Fibroblast of skin of scalp (primary cell): ENCODE measurements around the gene PIN1.
"Not testable (repeated sequence)": the region's sequence is repeated elsewhere in the genome, so short reads cannot be mapped to it uniquely, and the experiment has no call there.

Source experiments
- DNase-seq: peaks from one replicate; pipeline ENCODE4 v3.0.0-alpha.2; 2013

Gene PIN1

DNA sequence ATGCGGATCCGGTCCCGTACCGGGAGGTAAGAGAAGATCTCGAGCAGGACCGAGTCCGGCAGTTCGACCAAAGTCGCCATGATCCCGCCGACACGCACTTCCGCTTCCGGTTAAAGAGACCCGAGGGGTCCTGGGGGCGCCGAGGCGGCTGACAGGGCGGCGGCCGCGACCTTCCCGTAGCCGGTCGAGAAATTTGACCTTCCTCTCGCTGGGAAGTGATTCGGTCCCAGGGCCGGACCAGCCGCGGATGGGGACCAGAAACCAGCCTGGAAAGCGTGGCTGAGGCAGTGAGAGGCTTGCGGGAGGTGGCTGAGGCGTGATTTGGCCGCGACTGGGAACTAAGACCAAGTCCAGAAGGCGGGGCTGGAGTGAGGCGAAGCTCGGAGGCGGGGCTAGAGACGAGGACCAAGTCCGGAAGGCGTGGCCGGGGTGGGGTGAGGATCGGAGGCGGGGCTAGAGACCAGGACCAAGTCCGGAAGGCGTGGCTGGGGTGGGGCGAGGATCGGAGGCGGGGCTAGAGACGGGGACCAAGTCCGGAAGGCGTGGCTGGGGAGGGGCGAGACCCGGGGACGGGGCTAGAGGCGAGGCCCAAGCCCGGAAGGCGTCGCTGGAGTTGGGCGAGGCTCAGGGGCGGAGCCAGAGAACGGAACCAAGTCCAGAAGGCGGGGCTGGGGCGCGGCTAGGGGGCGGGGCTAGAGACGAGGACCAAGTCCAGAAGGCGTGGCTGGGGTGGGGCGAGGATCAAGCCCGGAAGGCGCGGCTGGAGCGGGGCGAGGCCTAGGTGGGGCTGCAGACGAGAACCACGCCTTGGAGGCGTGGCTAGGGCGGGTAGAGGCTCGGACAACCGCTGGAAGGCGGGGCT is 16.2 kb upstream of the PIN1 start, which contains the start of gene FBXL12:
Gene FBXL12, minus strand, starts transcription at position 346 of the 862 bp plus-strand sequence. Its CDS starts 266 bp downstream, at position 80.
- DNase-seq = peak; percentile 100

DNA sequence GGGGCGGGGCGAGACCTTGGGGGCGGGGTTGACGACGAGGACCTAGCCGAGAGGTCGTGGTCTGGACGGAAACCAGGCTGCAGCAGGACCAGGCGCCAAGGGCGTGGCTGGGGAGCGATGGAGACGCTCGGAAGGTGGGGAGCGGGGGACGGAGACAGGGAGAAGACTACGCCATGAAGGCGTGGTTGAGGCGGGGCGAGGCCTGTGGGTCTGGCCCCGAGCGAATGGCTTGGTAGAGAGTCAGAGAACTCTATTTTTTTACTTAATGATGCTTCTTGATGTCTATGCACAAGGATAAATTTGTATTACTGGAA is 15.6 kb upstream of the PIN1 start:
- no peak for DNase-seq

DNA sequence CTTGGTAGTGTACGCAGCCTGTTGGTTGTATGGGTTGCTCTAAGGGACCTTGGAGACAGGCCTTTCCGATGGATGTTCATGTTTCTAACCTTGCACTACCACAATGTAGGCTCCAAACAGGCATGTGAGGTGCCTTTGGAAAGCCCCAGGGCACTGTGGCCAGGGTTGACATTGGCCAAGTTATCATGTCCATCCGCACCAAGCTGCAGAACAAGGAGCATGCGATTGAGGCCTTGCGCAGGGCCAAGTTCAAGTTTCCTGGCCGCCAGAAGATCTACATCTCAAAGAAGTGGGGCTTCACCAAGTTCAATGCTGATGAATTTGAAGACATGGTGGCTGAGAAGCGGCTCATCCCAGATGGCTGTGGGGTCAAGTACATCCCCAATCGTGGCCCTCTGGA is 15.1 kb upstream of the PIN1 start:
- DNase-seq = not testable (repeated sequence)

DNA sequence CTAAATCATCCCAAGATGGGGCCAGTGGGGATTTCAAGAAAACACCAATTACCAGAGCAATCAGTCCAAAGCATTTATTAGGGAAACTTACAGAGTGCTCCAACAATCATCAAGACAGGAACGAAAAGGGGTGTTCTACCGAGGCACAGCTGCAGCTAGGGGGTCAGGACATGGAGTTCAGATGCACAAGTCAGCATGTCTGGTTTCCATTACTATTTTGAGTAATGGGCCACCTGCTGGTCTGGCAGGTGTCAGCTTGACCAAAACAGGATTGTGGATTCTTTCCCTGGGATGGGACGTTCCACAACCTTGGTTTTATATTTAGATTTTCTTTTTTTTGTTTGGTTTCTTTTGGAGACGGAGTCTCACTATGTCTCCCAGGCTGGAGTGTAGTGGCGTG is 11.3 kb upstream of the PIN1 start:
- no peak for DNase-seq

DNA sequence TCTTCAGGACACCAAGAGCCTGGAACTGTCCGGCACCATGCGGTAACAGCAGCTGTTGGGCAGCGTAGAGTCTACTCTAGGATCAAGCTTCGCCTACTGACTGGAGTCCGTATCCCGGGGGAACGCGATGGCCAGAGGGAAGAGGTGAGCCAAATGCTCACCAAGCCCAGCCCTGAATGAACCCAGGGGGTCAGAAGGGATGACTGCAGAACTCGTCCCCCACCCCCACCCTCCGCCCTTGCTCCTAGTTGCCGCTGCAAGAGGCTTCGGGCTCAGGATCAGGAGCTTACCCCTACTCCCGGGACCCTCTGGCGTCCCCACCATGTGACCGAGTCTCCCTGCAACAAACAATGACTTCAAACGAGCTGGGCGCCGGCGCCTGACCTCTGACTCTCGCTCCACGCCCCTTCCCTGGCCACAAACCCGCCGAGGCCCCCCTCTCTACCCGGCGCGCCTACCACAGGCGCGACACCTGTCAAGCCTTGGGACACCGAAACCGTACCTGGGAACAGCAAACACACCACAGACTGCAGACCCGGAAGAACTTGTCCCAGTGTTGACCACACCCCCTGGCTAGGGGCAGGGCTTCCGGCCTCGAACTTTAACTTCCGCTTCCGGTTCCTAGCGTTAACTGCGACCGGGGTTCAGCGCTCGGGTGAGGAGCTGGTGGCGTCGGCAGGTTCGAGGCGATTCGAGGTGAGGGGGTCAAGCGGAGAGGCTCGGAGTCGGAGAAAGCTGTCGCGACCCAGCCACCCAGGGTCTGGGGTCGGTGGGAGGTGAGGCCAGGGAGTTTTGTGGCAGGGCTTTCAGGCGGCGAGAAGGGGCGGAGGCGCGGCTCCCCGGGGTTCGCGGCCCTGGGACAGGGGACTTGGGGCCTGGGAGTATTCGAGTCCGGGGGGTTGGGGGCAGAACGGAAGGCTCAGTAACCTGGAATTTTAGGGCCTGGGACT is 7.6 kb upstream of the PIN1 start, which contains the start of gene UBL5:
Gene UBL5, plus strand, starts transcription at position 630 of the 950 bp plus-strand sequence. CDS start 420 bp downstream, outside the sequence.
- peak; percentile 82 for DNase-seq

DNA sequence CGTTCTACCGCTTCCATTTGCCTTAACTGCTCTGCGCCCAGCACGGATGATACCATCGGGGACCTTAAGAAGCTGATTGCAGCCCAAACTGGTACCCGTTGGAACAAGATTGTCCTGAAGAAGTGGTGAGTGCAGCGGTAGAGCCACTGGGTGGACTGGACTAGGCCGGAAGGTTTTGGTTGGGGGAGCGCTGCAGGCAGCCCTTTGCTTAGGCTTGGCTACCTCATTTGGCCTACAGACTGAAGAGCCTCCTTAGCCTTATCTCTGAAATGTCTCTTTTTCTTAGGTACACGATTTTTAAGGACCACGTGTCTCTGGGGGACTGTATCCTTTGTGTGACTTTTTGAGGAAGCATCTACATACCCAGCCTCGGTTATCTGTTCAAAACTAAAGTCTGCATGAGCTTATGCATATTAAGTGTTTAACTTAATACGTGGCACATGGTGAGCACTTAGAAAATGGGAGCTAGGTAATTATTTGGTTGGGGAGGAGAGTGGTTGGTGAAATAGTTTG is 6.5 kb upstream of the PIN1 start:
- no peak for DNase-seq

DNA sequence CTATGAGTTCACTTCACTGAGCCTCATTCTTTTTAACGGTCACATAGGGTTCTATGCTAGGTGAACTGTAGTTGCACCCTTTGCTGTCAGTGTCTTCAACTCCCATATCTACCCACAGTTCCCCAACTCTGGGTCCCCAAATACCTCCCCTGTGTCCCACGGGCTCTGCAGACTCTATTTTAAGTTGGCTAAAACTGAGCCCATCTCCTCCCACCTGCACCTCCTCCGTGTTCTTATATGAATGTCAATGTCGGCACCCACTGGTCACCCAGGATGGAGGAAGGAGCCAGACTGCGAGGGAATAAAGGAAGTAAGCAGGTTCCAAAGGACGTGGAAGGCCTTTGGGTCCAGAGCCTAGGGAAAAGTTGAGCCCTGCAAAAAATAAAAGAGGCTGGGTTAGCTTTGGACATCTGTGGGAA is 802 bp upstream of the PIN1 start:
- no peak for DNase-seq

DNA sequence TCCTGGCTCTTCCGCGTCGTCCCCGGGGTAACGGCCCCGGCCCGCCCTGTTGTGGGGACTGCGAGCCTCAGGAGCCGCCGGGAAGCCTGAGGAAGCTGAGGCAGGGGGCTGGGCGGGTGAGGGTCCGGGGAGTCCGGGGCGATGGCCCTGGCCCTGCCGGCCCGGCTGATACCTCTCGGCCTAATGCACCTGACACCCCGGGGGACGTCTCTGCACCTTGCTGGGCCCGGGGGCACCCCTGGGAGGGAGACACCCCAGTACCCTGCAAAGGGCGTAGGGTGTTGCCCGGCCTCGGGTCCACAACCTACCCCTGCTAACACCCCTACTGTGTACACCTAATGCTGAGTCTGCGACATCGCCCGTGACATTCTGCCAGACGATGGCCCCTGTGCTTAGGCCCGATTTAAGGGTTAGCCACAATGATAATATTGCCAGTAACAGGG is 410 bp downstream of the PIN1 start:
- no peak for DNase-seq

DNA sequence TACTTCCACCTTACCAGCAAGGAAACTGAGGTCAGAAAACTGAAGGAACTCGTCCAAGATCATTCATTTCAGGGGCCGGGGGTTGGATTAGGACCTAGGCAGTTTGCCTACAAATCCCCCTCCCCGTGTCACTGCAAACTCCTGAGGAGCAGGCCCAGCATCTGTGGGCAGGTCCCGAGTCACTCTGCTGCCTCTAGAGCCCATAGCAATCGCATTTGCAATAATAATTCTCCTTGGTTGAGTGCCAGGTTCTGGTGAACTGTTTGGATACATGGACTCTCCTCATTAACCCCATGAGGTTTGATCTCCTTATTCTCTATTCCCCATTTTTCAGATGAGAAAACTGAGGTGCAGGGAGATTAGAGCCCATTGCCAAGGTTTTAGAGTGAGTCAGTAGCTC is 903 bp downstream of the PIN1 start:
- DNase-seq = peak; percentile 61

DNA sequence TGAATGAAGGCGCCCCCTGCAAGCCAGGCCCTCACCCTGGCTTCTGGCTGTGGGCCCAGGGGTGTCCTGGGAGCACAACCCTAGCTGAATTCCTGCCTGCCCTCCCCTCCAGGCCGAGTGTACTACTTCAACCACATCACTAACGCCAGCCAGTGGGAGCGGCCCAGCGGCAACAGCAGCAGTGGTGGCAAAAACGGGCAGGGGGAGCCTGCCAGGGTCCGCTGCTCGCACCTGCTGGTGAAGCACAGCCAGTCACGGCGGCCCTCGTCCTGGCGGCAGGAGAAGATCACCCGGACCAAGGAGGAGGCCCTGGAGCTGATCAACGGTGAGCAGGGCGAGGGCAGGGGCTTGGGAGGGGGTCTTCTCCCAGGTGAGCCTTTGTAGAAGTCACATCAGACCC is 3.2 kb downstream of the PIN1 start:
- DNase-seq = no peak

DNA sequence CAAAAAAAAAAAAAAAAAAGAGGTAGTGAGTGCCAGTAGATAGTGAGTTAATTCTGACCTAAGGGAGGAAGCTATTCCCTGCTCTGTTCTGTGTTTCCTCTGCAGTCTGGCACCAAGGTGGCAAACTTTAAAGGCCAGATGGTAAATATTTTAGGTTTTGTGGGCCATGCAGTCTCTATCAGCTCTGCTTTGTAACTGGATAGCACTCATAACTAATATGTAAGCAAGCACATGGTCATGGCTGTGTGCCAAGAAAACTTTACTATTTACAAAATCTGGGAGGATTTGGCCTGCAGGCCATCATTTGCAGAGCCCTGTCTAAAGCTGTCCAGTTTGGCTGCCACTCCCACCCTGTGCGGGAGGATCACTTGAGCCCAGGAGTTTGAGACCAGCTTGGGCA is 4.3 kb downstream of the PIN1 start:
- no peak for DNase-seq

DNA sequence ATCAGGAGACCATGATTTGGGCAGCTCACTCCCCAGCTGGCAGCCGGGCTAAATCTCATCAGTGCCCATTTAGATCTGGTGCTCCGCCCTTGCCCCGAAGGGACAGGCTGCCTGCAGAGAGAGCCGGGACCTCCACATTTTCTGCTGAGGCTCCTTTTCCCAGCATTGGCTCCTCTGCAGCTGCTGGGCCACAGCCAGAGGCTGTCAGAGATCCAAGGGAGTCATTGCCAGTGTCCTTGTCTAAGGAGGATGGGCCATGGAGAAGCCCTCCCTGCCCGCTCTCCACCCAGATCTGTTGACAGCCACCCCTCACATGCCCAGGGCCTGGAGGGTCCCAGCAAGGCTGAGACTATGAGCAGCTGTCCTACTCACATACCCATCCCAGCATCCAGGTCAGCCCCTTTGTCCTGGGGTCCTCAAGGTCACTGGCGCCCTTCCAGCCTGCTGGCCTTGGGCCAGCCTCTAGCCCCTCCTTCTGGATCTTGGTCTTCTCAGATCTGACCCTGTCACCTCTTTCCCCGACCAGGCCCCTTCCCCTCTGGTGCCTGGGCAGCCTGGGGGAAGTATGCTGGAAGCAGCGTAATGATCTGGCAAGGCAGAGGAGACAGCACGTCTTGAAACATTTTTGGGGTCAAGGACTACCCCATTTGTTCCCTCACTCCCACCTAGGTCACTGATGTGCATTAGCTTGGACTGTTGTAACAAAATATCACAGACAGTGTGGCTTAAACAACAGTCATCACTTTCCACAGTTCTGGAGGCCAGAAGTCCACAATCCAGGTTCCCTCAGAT is 7.9 kb downstream of the PIN1 start:
- DNase-seq = no peak

DNA sequence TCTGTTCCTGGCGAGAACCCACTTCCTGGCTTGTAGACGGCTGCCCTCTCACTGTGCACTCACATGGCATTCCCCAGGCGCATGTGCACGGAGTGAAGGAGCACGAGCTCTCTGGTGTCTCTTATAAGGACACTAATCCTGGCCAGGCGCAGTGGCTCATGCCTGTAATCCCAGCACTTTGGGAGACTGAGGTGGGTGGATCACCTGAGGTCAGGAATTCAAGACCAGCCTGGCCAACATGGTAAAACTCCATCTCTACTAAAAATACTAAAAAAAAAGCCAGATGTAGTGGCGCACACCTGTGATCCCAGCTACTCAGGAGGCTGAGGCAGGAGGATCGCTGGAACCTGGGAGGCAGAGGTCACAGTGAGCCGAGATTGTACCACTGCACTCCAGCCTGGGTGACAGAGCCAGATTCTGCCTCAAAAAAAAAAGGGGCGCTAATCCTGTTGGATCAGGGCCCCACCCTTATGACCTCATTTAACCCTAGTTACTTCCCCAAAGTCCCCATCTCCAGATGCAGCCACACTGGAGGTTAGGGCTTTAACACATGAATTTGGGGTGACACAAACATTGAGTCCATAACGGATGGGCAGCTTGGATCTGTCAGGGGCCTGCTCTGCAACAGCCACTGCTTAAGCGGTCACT is 8.6 kb downstream of the PIN1 start:
- not testable (repeated sequence) for DNase-seq

DNA sequence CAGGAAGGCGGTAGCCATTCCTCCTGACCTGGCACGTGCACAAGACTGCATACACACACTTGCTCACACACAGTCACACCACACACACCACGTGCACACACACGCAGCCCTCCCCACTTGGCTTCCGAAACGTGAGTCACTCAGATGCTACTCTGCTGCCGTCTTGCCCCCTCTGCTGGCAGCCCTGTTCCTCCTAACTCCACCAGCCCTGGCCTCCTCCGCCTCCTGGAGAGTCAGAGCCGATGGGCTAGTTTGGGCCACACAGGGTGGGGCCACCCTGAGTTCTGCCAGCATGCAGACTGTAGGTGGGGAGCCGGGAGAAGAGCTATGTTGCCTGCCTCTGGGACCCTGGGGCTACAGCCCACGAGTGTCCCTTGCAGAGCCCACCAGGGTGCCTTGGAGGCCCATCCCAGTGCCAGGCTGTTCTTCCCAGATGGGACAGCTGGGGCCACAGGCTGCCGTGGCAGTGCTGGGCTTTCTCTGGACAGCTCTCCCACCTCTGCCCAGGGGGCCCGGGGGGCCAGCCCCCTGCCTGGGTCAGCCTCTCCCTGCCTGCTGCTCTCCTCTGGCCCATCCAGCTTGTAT is 12.1 kb downstream of the PIN1 start:
- peak; percentile 94 for DNase-seq

DNA sequence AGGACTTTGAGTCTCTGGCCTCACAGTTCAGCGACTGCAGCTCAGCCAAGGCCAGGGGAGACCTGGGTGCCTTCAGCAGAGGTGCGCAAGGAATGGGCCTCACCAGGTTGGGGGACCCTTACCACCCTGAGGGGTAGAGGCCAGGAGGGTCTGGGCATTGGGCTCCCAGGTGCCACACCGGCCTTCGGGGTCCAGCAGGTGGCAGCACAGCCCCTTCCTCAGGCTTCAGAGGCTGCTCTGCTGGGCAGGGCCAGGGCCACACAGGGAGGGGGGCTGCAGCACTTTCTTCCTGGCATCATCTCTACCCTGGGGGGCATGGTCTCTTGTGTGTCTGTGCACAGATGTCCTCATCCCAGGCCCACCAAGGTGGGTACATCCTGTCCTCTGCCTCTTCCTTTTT is 12.9 kb downstream of the PIN1 start:
- no peak for DNase-seq

DNA sequence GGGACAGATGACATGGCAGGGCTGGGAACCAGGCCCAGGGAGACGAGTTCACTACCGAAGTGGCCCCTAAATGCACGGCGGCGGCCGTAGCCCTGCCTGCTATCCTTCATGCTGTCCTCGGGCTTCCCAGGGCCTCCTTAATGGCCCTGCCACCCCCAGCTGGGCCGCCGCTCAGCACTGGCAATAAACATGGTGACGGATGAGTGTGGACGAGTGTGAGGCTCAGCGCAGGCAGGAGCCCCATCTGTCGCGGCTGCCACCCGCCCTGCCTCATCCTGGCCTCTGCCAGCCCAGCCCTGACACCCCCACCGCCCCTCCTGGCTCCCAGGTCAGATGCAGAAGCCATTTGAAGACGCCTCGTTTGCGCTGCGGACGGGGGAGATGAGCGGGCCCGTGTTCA is 13.6 kb downstream of the PIN1 start:
- DNase-seq = no peak

DNA sequence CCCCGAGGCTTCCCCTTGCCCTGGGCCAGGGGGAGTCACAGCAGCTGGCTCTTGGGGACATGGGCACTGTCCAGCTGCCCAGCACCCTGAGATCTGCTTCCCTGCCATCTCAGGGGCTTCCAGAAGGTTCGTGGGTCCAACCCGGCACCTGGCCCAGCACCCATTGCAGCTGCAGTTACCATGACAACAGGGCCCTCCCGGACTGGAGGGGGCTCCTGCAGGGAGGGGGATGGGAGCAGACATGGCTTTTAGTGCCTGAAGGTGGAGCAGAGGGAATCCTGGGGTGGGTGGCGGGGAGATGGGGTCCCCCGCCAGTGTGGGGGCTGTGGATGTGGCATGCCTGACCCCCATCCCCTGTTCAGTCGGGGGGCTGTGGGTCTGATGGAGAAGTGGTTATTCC is 14.7 kb downstream of the PIN1 start:
- DNase-seq = no peak

DNA sequence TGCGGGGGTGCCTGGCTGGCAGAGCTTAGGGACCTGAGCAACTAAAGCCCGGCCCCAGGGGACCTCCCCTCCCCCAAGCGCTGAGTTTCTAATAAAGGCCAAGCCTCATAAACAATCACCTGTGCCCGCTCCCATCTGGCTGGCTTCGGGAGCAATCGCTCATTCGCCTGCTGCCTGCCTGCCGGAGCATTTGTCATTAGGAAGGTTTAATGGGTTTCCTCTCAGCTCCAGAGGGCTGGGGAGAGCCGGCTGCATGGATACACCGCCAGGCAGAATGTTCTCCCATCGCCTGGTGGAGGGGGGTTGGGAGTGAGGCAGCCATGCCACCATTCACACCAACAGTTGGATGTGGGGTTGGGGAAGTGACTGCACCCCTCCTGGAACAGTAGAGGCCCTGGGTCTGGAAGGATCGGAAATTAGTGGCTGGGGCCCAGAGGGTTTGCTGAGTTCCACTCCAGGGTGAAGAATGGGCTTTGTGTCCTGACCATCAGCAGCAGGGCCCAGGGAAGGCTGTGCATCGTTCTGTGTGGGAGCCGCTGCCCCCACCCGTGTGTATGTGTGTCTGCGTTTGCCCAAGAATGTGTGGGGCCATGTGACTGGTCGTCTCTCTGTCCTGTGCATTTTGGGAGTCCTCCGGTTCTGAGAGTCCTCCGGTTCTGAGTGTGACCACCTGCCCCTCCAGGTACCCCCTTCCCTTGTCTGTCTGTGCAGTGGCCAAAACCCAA is 15.3 kb downstream of the PIN1 start:
- DNase-seq = no peak

DNA sequence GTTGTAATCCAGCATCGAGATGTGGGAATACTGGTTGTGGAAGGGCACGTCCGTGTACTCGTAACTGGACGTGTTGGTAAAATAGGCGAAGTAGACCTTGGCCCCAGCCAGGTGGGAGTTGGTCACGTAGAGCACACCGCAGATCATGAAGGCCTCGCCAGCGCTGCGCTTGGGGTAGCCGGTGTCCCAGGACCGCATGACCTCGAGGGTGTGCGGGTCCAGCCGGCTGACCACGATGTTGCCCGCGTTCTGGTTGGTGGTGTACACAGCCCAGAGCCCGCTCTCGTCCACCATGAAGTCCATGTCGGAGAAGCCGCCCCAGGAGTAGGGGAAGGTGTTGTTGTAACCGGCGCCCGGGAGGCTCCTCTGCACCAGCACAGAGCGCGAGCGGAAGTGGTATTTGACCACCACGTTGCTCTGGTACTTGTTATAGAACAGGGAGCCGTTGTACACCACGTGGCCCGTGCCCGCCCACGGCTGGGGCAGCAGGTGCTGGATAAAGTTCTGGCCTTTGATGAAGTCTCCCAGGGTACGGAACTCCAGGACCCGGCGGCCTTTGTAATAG is 19.2 kb downstream of the PIN1 start:
- no peak for DNase-seq

DNA sequence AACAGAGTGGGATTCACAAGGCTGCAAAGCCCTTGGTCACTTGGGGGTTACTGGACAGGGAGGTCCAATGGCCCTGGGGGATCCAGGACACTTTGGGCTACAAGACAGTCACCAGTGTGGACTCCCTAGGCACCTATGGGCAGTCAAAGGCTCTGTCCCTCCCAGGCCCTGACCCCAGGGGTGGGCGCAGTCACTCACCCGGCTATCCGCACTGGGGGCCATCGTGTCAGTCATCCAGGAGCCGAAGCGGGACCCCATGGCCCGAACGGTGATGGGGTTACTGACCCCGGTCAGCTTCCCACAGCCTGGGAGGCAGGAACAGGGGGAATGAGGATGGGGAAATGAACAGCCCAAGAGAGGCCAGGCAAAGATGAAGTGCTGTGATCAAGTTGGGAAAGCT is 21.5 kb downstream of the PIN1 start:
- no peak for DNase-seq
